Thyroid gland (tissue), 4 donors: ENCODE data around the gene DGKZ. TPM values are rescaled to one million over a fixed set of nuclear protein-coding genes. Genes with fewer than 3 reads are reported as not detected.

ENCODE experiments used
- DNase-seq, 2 donors: peaks; one replicate each; pipeline ENCODE4 v3.0.0-alpha.2; 2019
- H3K27ac ChIP-seq, 3 donors: fragments of 200-600 bp; sonication (generic); 1 replicate in 2 of 3; 2 replicates in 1 of 3; pipeline ENCODE4 v1.5.1; 2016 to 2019; ENCODE audit warnings: mild to moderate bottlenecking in 1 of 3, moderate library complexity in 1 of 3
- H3K27me3 ChIP-seq: fragments of 200-600 bp; sonication (generic); one replicate; pipeline ENCODE4 v1.5.1; 2019
- H3K36me3 ChIP-seq, 2 donors: fragments of 200-600 bp; sonication (generic); one replicate each; pipeline ENCODE4 v1.5.1; 2016 to 2019
- H3K4me1 ChIP-seq, 2 donors: fragments of 200-600 bp; sonication (generic); one replicate each; pipeline ENCODE4 v1.5.1; 2017 to 2019
- H3K4me3 ChIP-seq, 3 donors: fragments of 200-600 bp; sonication (generic); replicated peaks in 1 of 3; 1 replicate in 2 of 3; 2 replicates in 1 of 3; pipeline ENCODE4 v1.5.1; 2016; ENCODE audit warnings: mild to moderate bottlenecking in 1 of 3
- H3K9me3 ChIP-seq: fragments of 200-600 bp; sonication (generic); one replicate; pipeline ENCODE4 v1.5.1; 2017
- POLR2A ChIP-seq, 2 donors: fragments of 450-650 bp; IDR thresholded peaks; one replicate each; pipeline ENCODE4 v1.6.1; 2017; ENCODE audit warnings: antibody characterized with exemption in 2 of 2, mild to moderate bottlenecking in 2 of 2, moderate library complexity in 1 of 2
- WGBS, 2 donors: methylation state at CpG; one replicate each; pipeline ENCODE4 v1.1.5; 2017; 5-methylcytosine and 5-hydroxymethylcytosine counted together
- intact Hi-C: fragments of 100-400 bp; cut with DNase I; formaldehyde crosslinking; loops from one replicate; pipeline ENCODE4 v1.15.1; 2023
- total RNA-seq, 4 donors: library from RNA; depleted of rRNA; stranded (reverse); fragments of >200 nt; gene quantifications; one replicate each; pipeline ENCODE4 v1.2.3, GENCODE V29; 2016
- TF ChIP-seq, protein P1 (sequence below), 6 experiments: fragments of 200-600 bp in 3 of 6; fragments of 450-650 bp in 3 of 6; sonication (generic) in 3 of 6; IDR thresholded peaks; one replicate each; pipeline ENCODE4 v1.5.1; 2016 to 2019; ENCODE audit warnings: antibody characterized with exemption in 6 of 6, mild to moderate bottlenecking in 2 of 6, inconsistent platforms in 1 of 6, moderate library complexity in 1 of 6

The DGKZ gene
- total RNA-seq, 4 donors from 2014 or later = 29.7 to 53.5 (median 41.8) TPM

GRCh38 chr11:46356924-46357482 lies 9.7 kb downstream of the DGKZ start:
- no peak for DNase-seq
- no peaks in the 10 kb centered on the region for H3K36me3 ChIP-seq
- no peaks in the 10 kb centered on the region for H3K27me3 ChIP-seq
- no peak overlapping the region for H3K4me3 ChIP-seq
- no peaks in the 10 kb centered on the region for H3K9me3 ChIP-seq
- H3K4me1 ChIP-seq = peaks cover 11 to 19% of the 10 kb centered on the region in 2 donors
- WGBS, 2 donors = 86% methylated on average over 7 of the region's 7 CpGs
- no peak overlapping the region for H3K27ac ChIP-seq
- no peak for TF ChIP-seq POLR2A (IDR thresholded peaks at IDR 0.05)
- TF ChIP-seq, protein P1, sequence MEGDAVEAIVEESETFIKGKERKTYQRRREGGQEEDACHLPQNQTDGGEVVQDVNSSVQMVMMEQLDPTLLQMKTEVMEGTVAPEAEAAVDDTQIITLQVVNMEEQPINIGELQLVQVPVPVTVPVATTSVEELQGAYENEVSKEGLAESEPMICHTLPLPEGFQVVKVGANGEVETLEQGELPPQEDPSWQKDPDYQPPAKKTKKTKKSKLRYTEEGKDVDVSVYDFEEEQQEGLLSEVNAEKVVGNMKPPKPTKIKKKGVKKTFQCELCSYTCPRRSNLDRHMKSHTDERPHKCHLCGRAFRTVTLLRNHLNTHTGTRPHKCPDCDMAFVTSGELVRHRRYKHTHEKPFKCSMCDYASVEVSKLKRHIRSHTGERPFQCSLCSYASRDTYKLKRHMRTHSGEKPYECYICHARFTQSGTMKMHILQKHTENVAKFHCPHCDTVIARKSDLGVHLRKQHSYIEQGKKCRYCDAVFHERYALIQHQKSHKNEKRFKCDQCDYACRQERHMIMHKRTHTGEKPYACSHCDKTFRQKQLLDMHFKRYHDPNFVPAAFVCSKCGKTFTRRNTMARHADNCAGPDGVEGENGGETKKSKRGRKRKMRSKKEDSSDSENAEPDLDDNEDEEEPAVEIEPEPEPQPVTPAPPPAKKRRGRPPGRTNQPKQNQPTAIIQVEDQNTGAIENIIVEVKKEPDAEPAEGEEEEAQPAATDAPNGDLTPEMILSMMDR (IDR thresholded peaks at IDR 0.05) = no peak
- intact Hi-C loops = no loop called here

GRCh38 chr11:46357483-46357936 lies 10.2 kb downstream of the DGKZ start:
- Histone ChIP-seq H3K27me3 (no peaks in the 10 kb centered on the region), H3K4me3 (no peak overlapping the region), H3K9me3 (no peaks in the 10 kb centered on the region), H3K4me1 (peaks cover 16 to 19% of the 10 kb centered on the region in 2 donors), H3K27ac (no peak overlapping the region), H3K36me3 (no peaks in the 10 kb centered on the region)
- peak; percentile 42 to 48 for DNase-seq
- no peak for TF ChIP-seq POLR2A (IDR thresholded peaks at IDR 0.05)
- TF ChIP-seq, protein P1 (IDR thresholded peaks at IDR 0.05) = no peak
- intact Hi-C loops = no loop called here
- 74% methylated on average over 8 of the region's 11 CpGs for WGBS, 2 donors

- H3K9me3 ChIP-seq = no peaks in the 10 kb centered on the region
- no peaks in the 10 kb centered on the region for H3K36me3 ChIP-seq
- no peaks in the 10 kb centered on the region for H3K27me3 ChIP-seq
- no peak for DNase-seq
- H3K27ac ChIP-seq = no peak overlapping the region
- no peak for TF ChIP-seq POLR2A (IDR thresholded peaks at IDR 0.05)
- TF ChIP-seq, protein P1 (IDR thresholded peaks at IDR 0.05) = no peak
- intact Hi-C loops = no loop called here
- WGBS, 2 donors = 70 to 89% methylated on average over 1 of the region's 1 CpG
- no peak overlapping the region for H3K4me3 ChIP-seq
- peaks cover 18 to 24% of the 10 kb centered on the region in 2 donors for H3K4me1 ChIP-seq
These were observed 12.7 kb downstream of the DGKZ start for GRCh38 chr11:46359953-46360352.

- Histone ChIP-seq H3K36me3 (no peaks in the 10 kb centered on the region), H3K4me1 (peaks cover 18 to 24% of the 10 kb centered on the region in 2 donors), H3K4me3 (no peak overlapping the region), H3K27ac (peak overlapping the region; percentile 41 to 66 (median 43)), H3K27me3 (no peaks in the 10 kb centered on the region), H3K9me3 (no peaks in the 10 kb centered on the region)
- no peak for DNase-seq
- intact Hi-C loops = no loop called here
- no peak for TF ChIP-seq POLR2A (IDR thresholded peaks at IDR 0.05)
- TF ChIP-seq, protein P1 (IDR thresholded peaks at IDR 0.05) = no peak
- 35 to 40% methylated on average over 7 of the region's 7 CpGs for WGBS, 2 donors
These were observed 13.6 kb downstream of the DGKZ start for GRCh38 chr11:46360878-46361277.

DNA sequence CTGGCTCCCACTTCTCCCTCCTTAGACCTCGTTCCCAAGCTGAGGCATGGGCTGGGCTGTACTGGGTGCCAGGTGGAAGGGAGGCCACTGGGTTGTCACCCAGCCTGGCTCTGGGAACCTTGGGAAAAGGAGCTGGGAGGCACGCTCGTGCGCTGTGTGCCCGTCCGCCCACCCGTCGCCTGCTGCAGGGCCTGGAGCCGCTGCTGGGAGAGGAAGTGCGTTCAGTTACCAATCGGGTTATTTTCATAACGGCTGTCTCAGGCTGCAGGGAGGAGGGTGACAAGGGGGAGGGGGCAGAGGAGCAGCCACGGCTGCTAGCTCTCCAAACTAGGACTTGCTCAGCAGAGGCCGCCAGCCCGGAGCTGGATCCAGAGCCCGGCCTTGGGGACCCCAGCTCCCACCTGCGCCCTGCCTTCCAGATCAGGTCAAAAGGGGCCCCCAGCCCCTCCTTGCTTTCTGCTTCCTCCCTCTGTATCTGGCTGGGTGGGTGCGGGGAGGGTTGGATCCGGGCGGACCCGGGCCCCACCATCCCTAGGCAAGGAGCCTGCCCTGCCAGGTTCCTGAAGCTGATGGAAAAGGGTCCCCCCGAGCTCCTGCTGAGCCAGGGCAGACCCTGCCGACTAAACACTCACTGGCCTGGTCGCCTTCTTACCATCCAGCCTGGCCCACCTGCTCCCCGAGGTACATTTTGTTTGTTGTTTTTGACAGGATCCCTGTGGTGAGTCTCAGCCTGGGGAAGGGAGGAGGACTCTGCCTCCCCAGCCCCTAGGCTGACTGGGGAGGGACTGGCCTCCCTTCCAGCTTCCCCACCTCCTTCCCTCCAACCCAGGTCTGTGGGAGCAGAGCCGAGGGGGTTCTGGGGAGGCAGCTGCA lies 14.3 kb downstream of the DGKZ start:
- peak overlapping the region in 1 of 3 donors; percentile 15 for H3K4me3 ChIP-seq
- no peaks in the 10 kb centered on the region for H3K9me3 ChIP-seq
- no peaks in the 10 kb centered on the region for H3K36me3 ChIP-seq
- DNase-seq = peak; percentile 69 to 75
- peaks cover 18 to 24% of the 10 kb centered on the region in 2 donors for H3K4me1 ChIP-seq
- H3K27ac ChIP-seq = peak overlapping the region; percentile 41 to 66 (median 43)
- TF ChIP-seq, protein P1 (IDR thresholded peaks at IDR 0.05) = no peak
- no peak for TF ChIP-seq POLR2A (IDR thresholded peaks at IDR 0.05)
- WGBS, 2 donors = 16 to 24% methylated on average over 9 to 21 of the region's 26 CpGs
- intact Hi-C loops = no loop called here
- no peaks in the 10 kb centered on the region for H3K27me3 ChIP-seq
